GM18520 (cell line): ENCODE results near the gene FXR2.

Source experiments
- ATAC-seq: cut with Tn5 transposase; IDR thresholded peaks from one replicate; pipeline ENCODE4 v1.9.1; 2021; ENCODE audit not compliant: unreplicated experiment

The FXR2 gene

GRCh38 chr17:7552621-7553051, 62.1 kb downstream of the FXR2 start:
- ATAC-seq = peak; percentile 60

GRCh38 chr17:7551396-7551795, 63.3 kb downstream of the FXR2 start:
- no peak for ATAC-seq

- ATAC-seq = no peak
These were observed 64.4 kb downstream of the FXR2 start for GRCh38 chr17:7550344-7550743.

GRCh38 chr17:7549401-7550055, 65.2 kb downstream of the FXR2 start:
- no peak for ATAC-seq

GRCh38 chr17:7548585-7549400, 65.9 kb downstream of the FXR2 start, which contains the start of gene TNFSF12:
Gene TNFSF12 (plus strand): TSS chr17:7549058. CDS start chr17:7549154, 96 bp downstream.
- no peak for ATAC-seq

GRCh38 chr17:7544911-7545310, 69.8 kb downstream of the FXR2 start:
- ATAC-seq = no peak
